HepG2 (cell line): ENCODE data around the gene CD7. TPM values are rescaled to one million over a fixed set of nuclear protein-coding genes. Genes with fewer than 3 reads are reported as not detected.

Experiments used
- ARID2 ChIP-seq: sonication (generic); formaldehyde crosslinking; IDR thresholded peaks from 2 replicates; pipeline ENCODE4 v1.8.1; 2022; ENCODE audit warnings: mild to moderate bottlenecking, missing genetic modification reagents, borderline replicate concordance
- CBX1 ChIP-seq: IDR thresholded peaks from one replicate; pipeline ENCODE4 v1.6.1; 2016; ENCODE audit warnings: antibody characterized with exemption, low read depth
- ETV6 ChIP-seq: sonication (generic); formaldehyde crosslinking; conservative IDR thresholded peaks from 2 replicates; pipeline ENCODE4 v1.4.0; 2020; ENCODE audit warnings: missing genetic modification reagents
- HES4 ChIP-seq: sonication (generic); formaldehyde crosslinking; IDR thresholded peaks from 2 replicates; pipeline ENCODE4 v1.9.0; 2021; ENCODE audit warnings: mild to moderate bottlenecking, missing genetic modification reagents, borderline replicate concordance
- HNF4G ChIP-seq, 2 experiments: sonication (generic) in 1 of 2; formaldehyde crosslinking in 1 of 2; IDR thresholded peaks; 2 replicates each; pipeline versions ENCODE4 v1.4.0 to v1.6.1; 2011 to 2020; ENCODE audit warnings: borderline replicate concordance in 2 of 2, low read depth in 2 of 2, mild to moderate bottlenecking in 2 of 2, low read length in 1 of 2, missing genetic modification reagents in 1 of 2, moderate library complexity in 1 of 2
- MIER3 ChIP-seq: IDR thresholded peaks from 2 replicates; pipeline ENCODE4 v1.6.1; 2016; ENCODE audit warnings: missing compliant biosample characterization, borderline replicate concordance
- NR2F6 ChIP-seq, 2 experiments: IDR thresholded peaks; 2 replicates each; pipeline ENCODE4 v1.6.1; 2016; ENCODE audit warnings: antibody characterized with exemption in 1 of 2, mild to moderate bottlenecking in 1 of 2
- PLRG1 ChIP-seq: fragments of 450-650 bp; conservative IDR thresholded peaks from 2 replicates; pipeline ENCODE4 v1.6.1; 2016
- SP2 ChIP-seq: sonication (generic); formaldehyde crosslinking; IDR thresholded peaks from 2 replicates; pipeline ENCODE4 v1.5.1; 2020; ENCODE audit warnings: mild to moderate bottlenecking, missing genetic modification reagents
- SRSF4 ChIP-seq: fragments of 200-400 bp; formaldehyde crosslinking; IDR thresholded peaks from one replicate; pipeline ENCODE4 v1.6.1; 2018; ENCODE audit warnings: mild to moderate bottlenecking, low read depth, low read length, moderate library complexity; ENCODE audit not compliant: poor library complexity, severe bottlenecking
- ZBTB33 ChIP-seq: sonication (generic); formaldehyde crosslinking; IDR thresholded peaks from 2 replicates; pipeline ENCODE4 v1.4.0; 2020; ENCODE audit warnings: missing genetic modification reagents
- ZFP36L2 ChIP-seq: sonication (generic); formaldehyde crosslinking; IDR thresholded peaks from 2 replicates; pipeline ENCODE4 v1.4.0; 2020; ENCODE audit warnings: missing genetic modification reagents
- ZKSCAN8 ChIP-seq: IDR thresholded peaks from 2 replicates; pipeline ENCODE4 v1.6.1; 2016; ENCODE audit warnings: borderline replicate concordance, missing genetic modification reagents, missing compliant biosample characterization
- ZNF205 ChIP-seq: IDR thresholded peaks from 2 replicates; pipeline ENCODE4 v1.6.1; 2018; ENCODE audit warnings: missing biosample characterization, missing genetic modification reagents
- ZNF224 ChIP-seq: sonication (generic); formaldehyde crosslinking; IDR thresholded peaks from 2 replicates; pipeline ENCODE4 v1.5.0; 2020; ENCODE audit warnings: mild to moderate bottlenecking, missing genetic modification reagents
- polyA plus RNA-seq, 8 experiments: library from polyadenylated mRNA; depleted of rRNA in 3 of 8; stranded (reverse) in 7 of 8; unstranded in 1 of 8; fragments of >200 nt; fragmentation: Illumina TruSeq in 4 of 8; extraction: Trizol in 4 of 8; gene quantifications; 2 replicates each; pipeline versions ENCODE4 v1.2.1 to v1.2.3, GENCODE V29; 2011 to 2016; ENCODE audit warnings: low read depth in 4 of 8, missing spikeins in 1 of 8, mixed read lengths in 1 of 8; ENCODE audit not compliant: insufficient read depth in 1 of 8
- total RNA-seq, 5 experiments: library from RNA; depleted of rRNA; stranded (reverse); fragments of >200 nt; fragmentation: Illumina TruSeq; extraction: Trizol; gene quantifications; 2 replicates each; pipeline ENCODE4 v1.2.3, GENCODE V29; 2016; ENCODE audit warnings: low read depth in 1 of 5
- TF ChIP-seq, protein P1 (sequence below): IDR thresholded peaks from 2 replicates; pipeline ENCODE4 v1.6.1; 2016; ENCODE audit warnings: missing genetic modification reagents, missing compliant biosample characterization
- TF ChIP-seq, protein P2 (sequence below): sonication (generic); formaldehyde crosslinking; IDR thresholded peaks from 2 replicates; pipeline ENCODE4 v1.5.1; 2020; ENCODE audit warnings: missing genetic modification reagents, mild to moderate bottlenecking, borderline replicate concordance
- TF ChIP-seq, protein P3 (sequence below): sonication (generic); formaldehyde crosslinking; conservative IDR thresholded peaks from 2 replicates; pipeline ENCODE4 v1.4.0; 2020; ENCODE audit warnings: mild to moderate bottlenecking, missing genetic modification reagents, moderate library complexity

The CD7 gene
- total and polyA plus RNA-seq, 2 of the 13 experiments (the other 11 are each of a cell fraction or from before 2014, with no cell fraction given), result 67.6 to 76.4 TPM

DNA sequence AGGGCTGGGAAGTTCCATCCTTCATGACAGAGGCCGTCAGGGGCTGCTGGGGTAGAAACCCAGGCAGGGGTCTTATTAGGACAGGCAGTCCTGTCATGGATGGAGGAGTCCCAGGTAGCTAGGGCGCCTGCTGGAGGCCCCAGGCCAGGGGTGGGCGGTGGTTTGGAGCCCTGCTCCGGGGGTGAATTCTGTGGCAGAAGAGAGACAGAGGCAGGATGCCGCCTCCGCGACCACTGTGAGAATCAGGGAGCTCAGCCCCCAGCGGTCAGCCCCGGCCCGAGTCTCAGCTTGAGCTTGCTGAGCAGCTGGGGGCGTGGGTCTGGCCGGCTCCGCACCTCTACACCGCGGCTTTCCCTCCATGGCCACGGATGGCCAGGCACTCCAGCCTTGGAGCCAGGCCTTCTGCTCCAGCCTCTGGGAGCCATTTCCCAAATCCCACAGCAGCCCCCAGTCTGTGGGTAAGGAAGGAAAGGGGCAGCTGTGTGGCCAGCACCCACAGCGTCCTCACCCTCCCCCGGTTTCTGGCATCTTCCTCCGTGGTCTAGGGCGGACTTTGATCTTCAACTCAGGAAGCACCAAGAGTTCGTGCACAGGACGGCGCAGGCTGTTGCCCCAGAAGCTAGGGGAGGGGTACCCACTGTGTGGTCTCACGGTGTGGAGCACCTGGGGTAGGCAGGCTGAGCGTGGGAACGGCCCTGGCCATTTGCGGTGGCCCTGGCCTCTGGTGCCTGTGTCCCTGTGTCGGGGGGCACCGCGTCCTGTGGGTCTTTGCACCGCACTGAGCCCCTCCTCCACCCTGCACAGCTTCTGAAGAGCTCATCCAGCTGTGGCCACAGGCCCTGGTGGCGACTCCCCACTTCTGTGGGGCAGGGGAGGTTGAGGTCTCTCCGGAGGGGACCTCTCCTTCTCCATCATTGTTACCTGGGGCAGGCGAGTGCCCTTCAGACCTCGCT lies 14.1 kb downstream of the CD7 start (continued):
- TF ChIP-seq ZBTB33 (CRISPR knock-in tag) (peak; percentile 3; the same call in 1 of the 2 replicates), ETV6 (CRISPR knock-in tag) (peak; percentile 21; the same call in 1 of the 2 replicates), ZFP36L2 (CRISPR knock-in tag) (no peak), CBX1 (no peak), ZNF205 (CRISPR knock-in tag) (peak; percentile 53; the same call in 1 of the 2 replicates), ARID2 (CRISPR knock-in tag) (no peak), HNF4G (IDR thresholded peaks at IDR 0.05; ENCODE audit: borderline replicate concordance, low read depth, low read length) (peak; percentile 75), HNF4G (CRISPR knock-in tag; IDR thresholded peaks at IDR 0.05; ENCODE audit: borderline replicate concordance, low read depth) (peak; percentile 88), HES4 (peak; percentile 87; the same call in 1 of the 2 replicates), ZNF224 (peak; percentile 55; the same call in 1 of the 2 replicates), SRSF4 (no peak), SP2 (CRISPR knock-in tag) (peak; percentile 51; the same call in 1 of the 2 replicates), PLRG1 (no peak), MIER3 (0 out of 2 replicates have a peak, but pooled peaks have one; percentile 71), ZKSCAN8 (no peak), NR2F6 (IDR thresholded peaks at IDR 0.05) (no peak), NR2F6 (CRISPR knock-in tag; IDR thresholded peaks at IDR 0.05) (no peak; the same call in 1 of the 2 replicates)
- TF ChIP-seq, protein P1, sequence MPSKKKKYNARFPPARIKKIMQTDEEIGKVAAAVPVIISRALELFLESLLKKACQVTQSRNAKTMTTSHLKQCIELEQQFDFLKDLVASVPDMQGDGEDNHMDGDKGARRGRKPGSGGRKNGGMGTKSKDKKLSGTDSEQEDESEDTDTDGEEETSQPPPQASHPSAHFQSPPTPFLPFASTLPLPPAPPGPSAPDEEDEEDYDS (CRISPR knock-in tag), result 0 out of 2 replicates have a peak, but pooled peaks have one; percentile 18
- TF ChIP-seq, protein P2, sequence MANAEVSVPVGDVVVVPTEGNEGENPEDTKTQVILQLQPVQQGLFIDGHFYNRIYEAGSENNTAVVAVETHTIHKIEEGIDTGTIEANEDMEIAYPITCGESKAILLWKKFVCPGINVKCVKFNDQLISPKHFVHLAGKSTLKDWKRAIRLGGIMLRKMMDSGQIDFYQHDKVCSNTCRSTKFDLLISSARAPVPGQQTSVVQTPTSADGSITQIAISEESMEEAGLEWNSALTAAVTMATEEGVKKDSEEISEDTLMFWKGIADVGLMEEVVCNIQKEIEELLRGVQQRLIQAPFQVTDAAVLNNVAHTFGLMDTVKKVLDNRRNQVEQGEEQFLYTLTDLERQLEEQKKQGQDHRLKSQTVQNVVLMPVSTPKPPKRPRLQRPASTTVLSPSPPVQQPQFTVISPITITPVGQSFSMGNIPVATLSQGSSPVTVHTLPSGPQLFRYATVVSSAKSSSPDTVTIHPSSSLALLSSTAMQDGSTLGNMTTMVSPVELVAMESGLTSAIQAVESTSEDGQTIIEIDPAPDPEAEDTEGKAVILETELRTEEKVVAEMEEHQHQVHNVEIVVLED (CRISPR knock-in tag), result 0 out of 2 replicates have a peak, but pooled peaks have one; percentile 16
- TF ChIP-seq, protein P3, sequence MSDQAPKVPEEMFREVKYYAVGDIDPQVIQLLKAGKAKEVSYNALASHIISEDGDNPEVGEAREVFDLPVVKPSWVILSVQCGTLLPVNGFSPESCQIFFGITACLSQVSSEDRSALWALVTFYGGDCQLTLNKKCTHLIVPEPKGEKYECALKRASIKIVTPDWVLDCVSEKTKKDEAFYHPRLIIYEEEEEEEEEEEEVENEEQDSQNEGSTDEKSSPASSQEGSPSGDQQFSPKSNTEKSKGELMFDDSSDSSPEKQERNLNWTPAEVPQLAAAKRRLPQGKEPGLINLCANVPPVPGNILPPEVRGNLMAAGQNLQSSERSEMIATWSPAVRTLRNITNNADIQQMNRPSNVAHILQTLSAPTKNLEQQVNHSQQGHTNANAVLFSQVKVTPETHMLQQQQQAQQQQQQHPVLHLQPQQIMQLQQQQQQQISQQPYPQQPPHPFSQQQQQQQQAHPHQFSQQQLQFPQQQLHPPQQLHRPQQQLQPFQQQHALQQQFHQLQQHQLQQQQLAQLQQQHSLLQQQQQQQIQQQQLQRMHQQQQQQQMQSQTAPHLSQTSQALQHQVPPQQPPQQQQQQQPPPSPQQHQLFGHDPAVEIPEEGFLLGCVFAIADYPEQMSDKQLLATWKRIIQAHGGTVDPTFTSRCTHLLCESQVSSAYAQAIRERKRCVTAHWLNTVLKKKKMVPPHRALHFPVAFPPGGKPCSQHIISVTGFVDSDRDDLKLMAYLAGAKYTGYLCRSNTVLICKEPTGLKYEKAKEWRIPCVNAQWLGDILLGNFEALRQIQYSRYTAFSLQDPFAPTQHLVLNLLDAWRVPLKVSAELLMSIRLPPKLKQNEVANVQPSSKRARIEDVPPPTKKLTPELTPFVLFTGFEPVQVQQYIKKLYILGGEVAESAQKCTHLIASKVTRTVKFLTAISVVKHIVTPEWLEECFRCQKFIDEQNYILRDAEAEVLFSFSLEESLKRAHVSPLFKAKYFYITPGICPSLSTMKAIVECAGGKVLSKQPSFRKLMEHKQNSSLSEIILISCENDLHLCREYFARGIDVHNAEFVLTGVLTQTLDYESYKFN (CRISPR knock-in tag), result peak; percentile 87
